ENCODE data around the gene BSG.

DNA sequence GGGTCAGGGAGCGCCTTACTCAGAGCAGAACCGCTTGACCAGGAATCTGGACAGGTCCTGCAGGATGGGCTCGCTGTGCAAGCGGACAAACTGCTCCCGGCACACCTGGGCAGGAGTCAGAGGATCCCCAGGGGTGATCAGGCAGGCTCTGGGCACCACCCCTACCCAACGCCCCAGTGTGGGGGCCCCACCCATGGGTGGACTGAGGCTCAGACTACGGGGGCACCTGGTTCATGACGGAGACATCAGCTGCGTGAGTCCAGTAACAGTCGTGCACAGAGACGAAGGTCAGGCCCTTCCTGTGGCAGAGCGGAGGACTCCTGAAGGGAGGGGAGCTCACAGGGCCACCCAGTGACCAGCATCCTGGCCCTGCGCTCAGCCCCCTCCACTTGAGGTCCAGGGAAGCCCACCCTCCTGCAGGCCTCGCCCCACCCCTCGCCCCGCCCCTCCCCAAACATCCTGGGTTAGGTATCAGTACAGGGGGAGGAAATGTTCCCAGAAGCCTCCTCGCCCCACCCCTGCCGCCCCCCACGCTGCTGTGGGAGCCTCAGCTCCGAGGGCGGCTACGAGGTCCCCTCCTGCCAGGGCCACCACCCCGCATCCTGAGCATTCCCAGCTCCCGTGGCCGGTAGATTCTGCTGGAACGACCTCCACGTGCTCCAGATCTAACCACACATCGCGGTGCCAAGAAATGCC lies 45.3 kb downstream of the BSG start:
- TF ChIP-seq POLR2A (IDR thresholded peaks at IDR 0.05; ENCODE audit: low read length): no peak
- no peak for TF ChIP-seq NR3C1 (IDR thresholded peaks at IDR 0.05)
- TF ChIP-seq KDM1A (IDR thresholded peaks at IDR 0.05; ENCODE audit: low read depth): no peak
- TF ChIP-seq RCOR1 (IDR thresholded peaks at IDR 0.05; ENCODE audit: low read depth, low read length): no peak
- no peak for TF ChIP-seq ZFP36 (IDR thresholded peaks at IDR 0.05; ENCODE audit: borderline replicate concordance, partially characterized antibody)
- TF ChIP-seq EP300 (IDR thresholded peaks at IDR 0.05): no peak
- no peak for TF ChIP-seq CEBPB (IDR thresholded peaks at IDR 0.05)
- no peak for TF ChIP-seq ESRRA (IDR thresholded peaks at IDR 0.05; ENCODE audit: borderline replicate concordance, low read length)
- TF ChIP-seq, protein P1, sequence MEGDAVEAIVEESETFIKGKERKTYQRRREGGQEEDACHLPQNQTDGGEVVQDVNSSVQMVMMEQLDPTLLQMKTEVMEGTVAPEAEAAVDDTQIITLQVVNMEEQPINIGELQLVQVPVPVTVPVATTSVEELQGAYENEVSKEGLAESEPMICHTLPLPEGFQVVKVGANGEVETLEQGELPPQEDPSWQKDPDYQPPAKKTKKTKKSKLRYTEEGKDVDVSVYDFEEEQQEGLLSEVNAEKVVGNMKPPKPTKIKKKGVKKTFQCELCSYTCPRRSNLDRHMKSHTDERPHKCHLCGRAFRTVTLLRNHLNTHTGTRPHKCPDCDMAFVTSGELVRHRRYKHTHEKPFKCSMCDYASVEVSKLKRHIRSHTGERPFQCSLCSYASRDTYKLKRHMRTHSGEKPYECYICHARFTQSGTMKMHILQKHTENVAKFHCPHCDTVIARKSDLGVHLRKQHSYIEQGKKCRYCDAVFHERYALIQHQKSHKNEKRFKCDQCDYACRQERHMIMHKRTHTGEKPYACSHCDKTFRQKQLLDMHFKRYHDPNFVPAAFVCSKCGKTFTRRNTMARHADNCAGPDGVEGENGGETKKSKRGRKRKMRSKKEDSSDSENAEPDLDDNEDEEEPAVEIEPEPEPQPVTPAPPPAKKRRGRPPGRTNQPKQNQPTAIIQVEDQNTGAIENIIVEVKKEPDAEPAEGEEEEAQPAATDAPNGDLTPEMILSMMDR (IDR thresholded peaks at IDR 0.05): no peak
- TF ChIP-seq POLR2AphosphoS2 (conservative IDR thresholded peaks at IDR 0.05; ENCODE audit: low read length): no peak
- TF ChIP-seq RNF2 (IDR thresholded peaks at IDR 0.05; ENCODE audit: borderline replicate concordance, low read depth): no peak

Data from A549 (cell line).